ENCODE results near the gene GPC1.

The GPC1 gene

DNA sequence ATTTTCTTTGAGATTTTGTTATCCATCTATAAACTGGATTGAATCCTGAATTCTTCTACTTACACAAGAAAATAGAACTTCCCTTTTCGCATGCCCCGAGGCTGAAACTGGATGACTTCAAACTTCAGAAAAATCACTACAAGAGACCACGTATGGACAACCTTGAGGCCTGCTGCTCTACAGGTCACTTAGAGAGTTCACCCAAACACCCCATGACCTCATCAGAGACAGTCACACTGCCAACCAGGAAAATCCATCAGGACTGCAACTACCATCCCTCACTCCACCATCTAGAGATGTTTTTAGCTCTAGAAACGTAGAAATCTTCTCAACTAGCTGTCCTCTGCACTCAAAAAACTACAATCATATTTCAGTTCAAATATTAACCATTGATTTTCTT is 18.6 kb upstream of the GPC1 start:
- POLR2A ChIA-PET = no interaction called here
- Histone ChIP-seq H3K4me3 (ENCODE audit: low read depth, low read length) (no peak overlapping the region), H3K9me3 (ENCODE audit: control insufficient read depth, insufficient read depth, low read depth, low read length) (no peaks in the 10 kb centered on the region), H3K27ac (ENCODE audit: extremely low read depth, low read depth, low read length) (no peak overlapping the region), H3K4me1 (ENCODE audit: control insufficient read depth, insufficient read depth, low read length) (no peaks in the 10 kb centered on the region), H3K36me3 (ENCODE audit: control insufficient read depth in 2 of 2, insufficient read depth in 1 of 2, low read length in 2 of 2) (no peaks in the 10 kb centered on the region)
- no peak for TF ChIP-seq ZNF324 (tag by site-specific recombination; IDR thresholded peaks at IDR 0.05)
- no peak for TF ChIP-seq ZNF169 (tag by site-specific recombination; IDR thresholded peaks at IDR 0.05)
- TF ChIP-seq ZNF23 (tag by site-specific recombination; IDR thresholded peaks at IDR 0.05; ENCODE audit: borderline replicate concordance) = no peak
- no peak for TF ChIP-seq SALL2 (tag by site-specific recombination; IDR thresholded peaks at IDR 0.05; ENCODE audit: borderline replicate concordance)
- no peak for TF ChIP-seq ZNF211 (tag by site-specific recombination; IDR thresholded peaks at IDR 0.05; ENCODE audit: low read depth)
- no peak for TF ChIP-seq KLF1 (tag by site-specific recombination; IDR thresholded peaks at IDR 0.05)
- no peak for TF ChIP-seq ZBTB44 (tag by site-specific recombination; IDR thresholded peaks at IDR 0.05)
- no peak for TF ChIP-seq PATZ1 (tag by site-specific recombination; IDR thresholded peaks at IDR 0.05)
- TF ChIP-seq ZNF37A (tag by site-specific recombination; IDR thresholded peaks at IDR 0.05) = no peak
- no peak for TF ChIP-seq SP7 (tag by site-specific recombination; IDR thresholded peaks at IDR 0.05)
- TF ChIP-seq SCRT1 (tag by site-specific recombination; IDR thresholded peaks at IDR 0.05; ENCODE audit: borderline replicate concordance) = no peak
- TF ChIP-seq, protein P1, sequence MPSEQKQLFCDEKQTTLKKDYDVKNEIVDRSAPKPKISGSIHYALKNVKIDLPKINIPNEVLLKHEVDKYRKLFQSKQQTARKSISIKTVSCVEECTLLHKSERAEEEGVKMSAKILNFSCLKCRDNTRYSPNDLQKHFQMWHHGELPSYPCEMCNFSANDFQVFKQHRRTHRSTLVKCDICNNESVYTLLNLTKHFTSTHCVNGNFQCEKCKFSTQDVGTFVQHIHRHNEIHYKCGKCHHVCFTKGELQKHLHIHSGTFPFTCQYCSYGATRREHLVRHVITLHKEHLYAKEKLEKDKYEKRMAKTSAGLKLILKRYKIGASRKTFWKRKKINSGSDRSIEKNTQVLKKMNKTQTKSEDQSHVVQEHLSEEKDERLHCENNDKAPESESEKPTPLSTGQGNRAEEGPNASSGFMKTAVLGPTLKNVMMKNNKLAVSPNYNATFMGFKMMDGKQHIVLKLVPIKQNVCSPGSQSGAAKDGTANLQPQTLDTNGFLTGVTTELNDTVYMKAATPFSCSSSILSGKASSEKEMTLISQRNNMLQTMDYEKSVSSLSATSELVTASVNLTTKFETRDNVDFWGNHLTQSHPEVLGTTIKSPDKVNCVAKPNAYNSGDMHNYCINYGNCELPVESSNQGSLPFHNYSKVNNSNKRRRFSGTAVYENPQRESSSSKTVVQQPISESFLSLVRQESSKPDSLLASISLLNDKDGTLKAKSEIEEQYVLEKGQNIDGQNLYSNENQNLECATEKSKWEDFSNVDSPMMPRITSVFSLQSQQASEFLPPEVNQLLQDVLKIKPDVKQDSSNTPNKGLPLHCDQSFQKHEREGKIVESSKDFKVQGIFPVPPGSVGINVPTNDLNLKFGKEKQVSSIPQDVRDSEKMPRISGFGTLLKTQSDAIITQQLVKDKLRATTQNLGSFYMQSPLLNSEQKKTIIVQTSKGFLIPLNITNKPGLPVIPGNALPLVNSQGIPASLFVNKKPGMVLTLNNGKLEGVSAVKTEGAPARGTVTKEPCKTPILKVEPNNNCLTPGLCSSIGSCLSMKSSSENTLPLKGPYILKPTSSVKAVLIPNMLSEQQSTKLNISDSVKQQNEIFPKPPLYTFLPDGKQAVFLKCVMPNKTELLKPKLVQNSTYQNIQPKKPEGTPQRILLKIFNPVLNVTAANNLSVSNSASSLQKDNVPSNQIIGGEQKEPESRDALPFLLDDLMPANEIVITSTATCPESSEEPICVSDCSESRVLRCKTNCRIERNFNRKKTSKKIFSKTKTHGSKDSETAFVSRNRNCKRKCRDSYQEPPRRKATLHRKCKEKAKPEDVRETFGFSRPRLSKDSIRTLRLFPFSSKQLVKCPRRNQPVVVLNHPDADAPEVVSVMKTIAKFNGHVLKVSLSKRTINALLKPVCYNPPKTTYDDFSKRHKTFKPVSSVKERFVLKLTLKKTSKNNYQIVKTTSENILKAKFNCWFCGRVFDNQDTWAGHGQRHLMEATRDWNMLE (tag by site-specific recombination; conservative IDR thresholded peaks at IDR 0.05; ENCODE audit: low read depth) = no peak
- TF ChIP-seq ZNF658 (tag by site-specific recombination; IDR thresholded peaks at IDR 0.05) = no peak
- TF ChIP-seq MYNN (tag by site-specific recombination; IDR thresholded peaks at IDR 0.05; ENCODE audit: borderline replicate concordance) = no peak
- no peak for TF ChIP-seq ZNF16 (tag by site-specific recombination; IDR thresholded peaks at IDR 0.05; ENCODE audit: low read depth)
- TF ChIP-seq MEIS1 (CRISPR knock-in tag; IDR thresholded peaks at IDR 0.05; ENCODE audit: borderline replicate concordance) = no peak
- no peak for TF ChIP-seq WT1 (tag by site-specific recombination; IDR thresholded peaks at IDR 0.05)
- CTCF ChIA-PET = no interaction called here

GRCh38 chr2:240418311-240418710 is 17.2 kb upstream of the GPC1 start:
- ChIA-PET CTCF (no interaction called here), POLR2A (no interaction called here)
- no peaks in the 10 kb centered on the region for H3K4me1 ChIP-seq (ENCODE audit: control insufficient read depth, insufficient read depth, low read length)
- H3K4me3 ChIP-seq (ENCODE audit: low read depth, low read length) = no peak overlapping the region
- no peaks in the 10 kb centered on the region for H3K9me3 ChIP-seq (ENCODE audit: control insufficient read depth, insufficient read depth, low read depth, low read length)
- no peaks in the 10 kb centered on the region for H3K36me3 ChIP-seq (ENCODE audit: control insufficient read depth in 2 of 2, insufficient read depth in 1 of 2, low read length in 2 of 2)
- H3K27ac ChIP-seq (ENCODE audit: extremely low read depth, low read depth, low read length) = no peak overlapping the region
- TF ChIP-seq, protein P2, sequence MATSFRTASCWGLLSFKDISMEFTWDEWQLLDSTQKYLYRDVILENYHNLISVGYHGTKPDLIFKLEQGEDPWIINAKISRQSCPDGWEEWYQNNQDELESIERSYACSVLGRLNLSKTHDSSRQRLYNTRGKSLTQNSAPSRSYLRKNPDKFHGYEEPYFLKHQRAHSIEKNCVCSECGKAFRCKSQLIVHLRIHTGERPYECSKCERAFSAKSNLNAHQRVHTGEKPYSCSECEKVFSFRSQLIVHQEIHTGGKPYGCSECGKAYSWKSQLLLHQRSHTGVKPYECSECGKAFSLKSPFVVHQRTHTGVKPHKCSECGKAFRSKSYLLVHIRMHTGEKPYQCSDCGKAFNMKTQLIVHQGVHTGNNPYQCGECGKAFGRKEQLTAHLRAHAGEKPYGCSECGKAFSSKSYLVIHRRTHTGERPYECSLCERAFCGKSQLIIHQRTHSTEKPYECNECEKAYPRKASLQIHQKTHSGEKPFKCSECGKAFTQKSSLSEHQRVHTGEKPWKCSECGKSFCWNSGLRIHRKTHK (tag by site-specific recombination; IDR thresholded peaks at IDR 0.05) = no peak
- no peak for TF ChIP-seq ZNF585B (tag by site-specific recombination; IDR thresholded peaks at IDR 0.05)
- TF ChIP-seq ZNF416 (tag by site-specific recombination; IDR thresholded peaks at IDR 0.05) = no peak
- TF ChIP-seq ZNF423 (tag by site-specific recombination; IDR thresholded peaks at IDR 0.05) = no peak
- no peak for TF ChIP-seq ZNF211 (tag by site-specific recombination; IDR thresholded peaks at IDR 0.05; ENCODE audit: low read depth)
- no peak for TF ChIP-seq ZNF785 (tag by site-specific recombination; IDR thresholded peaks at IDR 0.05)
- no peak for TF ChIP-seq ZNF658 (tag by site-specific recombination; IDR thresholded peaks at IDR 0.05)
- no peak for TF ChIP-seq TRIM28 (IDR thresholded peaks at IDR 0.05; ENCODE audit: borderline replicate concordance, low read length)
- no peak for TF ChIP-seq ZNF394 (tag by site-specific recombination; IDR thresholded peaks at IDR 0.05; ENCODE audit: borderline replicate concordance)
- TF ChIP-seq SCRT2 (tag by site-specific recombination; IDR thresholded peaks at IDR 0.05) = no peak

Measured in HEK293 (cell line).